GM12878 (cell line): ENCODE measurements around the gene GALNT9. TPM values are rescaled to one million over a fixed set of nuclear protein-coding genes. Genes with fewer than 3 reads are reported as not detected.

Experiments used
- ATAC-seq: fragments of 200-7000 bp; cut with Tn5 transposase; 3 replicates; pipeline ENCODE4 v1.9.1; 2020; ENCODE audit warnings: mild to moderate bottlenecking, moderate library complexity
- BruUV-seq: library from RNA; stranded (reverse); fragments of 400-500 nt; replicated peaks from 2 replicates; lab custom pipeline; 2021; lab: Mats Ljungman, UMichigan
- CTCF ChIA-PET: fragments of 300-600 bp; sonication (Branson Sonifier 250); formaldehyde crosslinking; extraction: SDS; loops from one replicate; lab custom pipeline; 2021; ENCODE audit warnings: inconsistent platforms; lab: Yijun Ruan, JAX
- POLR2A ChIA-PET: fragments of 350-600 bp; formaldehyde crosslinking; extraction: SDS; loops from one replicate; lab custom pipeline; 2021; ENCODE audit warnings: inconsistent platforms; lab: Charles Lee
- RAD21 ChIA-PET: fragments of 300-600 bp; sonication (Branson Sonifier 250); formaldehyde crosslinking; loops from one replicate; lab custom pipeline; 2023; ENCODE audit warnings: antibody characterized with exemption; ENCODE audit not compliant: unreplicated experiment; lab: Charles Lee
- SMC1A ChIA-PET: fragments of 300-600 bp; sonication (Branson Sonifier 250); formaldehyde crosslinking; loops from one replicate; lab custom pipeline; 2023; ENCODE audit not compliant: unreplicated experiment, uncharacterized antibody; lab: Charles Lee
- DNase-seq: peaks from one replicate; pipeline ENCODE4 v3.0.0-alpha.2; 2011; ENCODE audit warnings: low read depth, low spot score
- FAIRE-seq: peaks from 3 replicates; lab custom pipeline; 2011; peaks lifted over from hg19 to GRCh38; lab: Jason Lieb, UNC
- H2AFZ ChIP-seq: 2 replicates; pipeline ENCODE4 v1.6.0; 2011; ENCODE audit warnings: low read depth, low read length, control low read depth; ENCODE audit not compliant: control insufficient read depth
- H3K27ac ChIP-seq: 2 replicates; pipeline ENCODE4 v1.5.1; 2011; ENCODE audit warnings: control low read depth; ENCODE audit not compliant: control insufficient read depth, insufficient read depth
- H3K27me3 ChIP-seq, 2 experiments: replicated peaks in 1 of 2; 2 replicates each; pipeline versions ENCODE4 v1.6.0 to v1.6.1; 2011; ENCODE audit warnings: low read length in 1 of 2; ENCODE audit not compliant: control insufficient read depth in 2 of 2, insufficient read depth in 2 of 2
- H3K36me3 ChIP-seq, 2 experiments: 2 replicates each; pipeline ENCODE4 v1.5.1; 2011; ENCODE audit warnings: low read length in 1 of 2; ENCODE audit not compliant: control insufficient read depth in 2 of 2, insufficient read depth in 2 of 2
- H3K4me1 ChIP-seq: 2 replicates; pipeline ENCODE4 v1.6.1; 2011; ENCODE audit warnings: mild to moderate bottlenecking, low read length, moderate library complexity, mixed read lengths; ENCODE audit not compliant: control insufficient read depth, insufficient read depth
- H3K4me2 ChIP-seq: 2 replicates; pipeline ENCODE4 v1.6.0; 2011; ENCODE audit warnings: control low read depth; ENCODE audit not compliant: control insufficient read depth, insufficient read depth
- H3K4me3 ChIP-seq: fragments of 200-600 bp; sonication (generic); 2 replicates; pipeline ENCODE4 v1.5.1; 2016
- H3K79me2 ChIP-seq: 2 replicates; pipeline ENCODE4 v1.6.0; 2011; ENCODE audit warnings: low read length; ENCODE audit not compliant: control insufficient read depth, insufficient read depth
- H3K9ac ChIP-seq: 2 replicates; pipeline ENCODE4 v1.8.0; 2011; ENCODE audit warnings: low read length, control low read depth, mixed read lengths; ENCODE audit not compliant: control insufficient read depth, insufficient read depth
- H3K9me3 ChIP-seq: replicated peaks from 3 replicates; pipeline ENCODE4 v1.5.1; 2011; ENCODE audit warnings: mild to moderate bottlenecking, low read length; ENCODE audit not compliant: control insufficient read depth, insufficient read depth
- H4K20me1 ChIP-seq: 2 replicates; pipeline ENCODE4 v1.6.0; 2011; ENCODE audit not compliant: control insufficient read depth, insufficient read depth
- CBX3 ChIP-seq: fragments of 200-600 bp; sonication (generic); IDR thresholded peaks from 2 replicates; pipeline ENCODE4 v1.6.1; 2016; ENCODE audit warnings: low read depth, borderline replicate concordance
- HDAC2 ChIP-seq: fragments of 200-600 bp; sonication (generic); IDR thresholded peaks from 2 replicates; pipeline ENCODE4 v1.6.1; 2017
- HDGF ChIP-seq: fragments of 450-650 bp; IDR thresholded peaks from 2 replicates; pipeline ENCODE4 v1.6.1; 2016; ENCODE audit warnings: antibody characterized with exemption
- NBN ChIP-seq: fragments of 450-650 bp; IDR thresholded peaks from 2 replicates; pipeline ENCODE4 v1.6.1; 2016
- NFYB ChIP-seq: IDR thresholded peaks from 2 replicates; pipeline ENCODE4 v1.6.1; 2011; ENCODE audit warnings: low read depth, mild to moderate bottlenecking, low read length, improper control_type of control experiment, moderate library complexity; ENCODE audit not compliant: insufficient read depth
- NRF1 ChIP-seq: conservative IDR thresholded peaks from 2 replicates; pipeline ENCODE4 v1.6.1; 2011; ENCODE audit warnings: mild to moderate bottlenecking, low read depth, low read length, improper control_type of control experiment
- POLR2AphosphoS2 ChIP-seq: IDR thresholded peaks from 2 replicates; pipeline ENCODE4 v1.6.1; 2011; ENCODE audit warnings: low read depth, mild to moderate bottlenecking, low read length, improper control_type of control experiment, moderate library complexity
- RBBP5 ChIP-seq: fragments of 200-600 bp; sonication (generic); conservative IDR thresholded peaks from 2 replicates; pipeline ENCODE4 v1.6.1; 2016
- RCOR1 ChIP-seq: conservative IDR thresholded peaks from 2 replicates; pipeline ENCODE4 v1.6.1; 2012; ENCODE audit warnings: low read depth, low read length, improper control_type of control experiment
- SREBF1 ChIP-seq: IDR thresholded peaks from 2 replicates; pipeline ENCODE4 v1.6.1; 2012; ENCODE audit warnings: mild to moderate bottlenecking, low read length
- SREBF2 ChIP-seq: IDR thresholded peaks from 2 replicates; pipeline ENCODE4 v1.6.1; 2012; ENCODE audit warnings: mild to moderate bottlenecking, low read length
- TARDBP ChIP-seq: IDR thresholded peaks from 2 replicates; pipeline ENCODE4 v1.6.1; 2016; ENCODE audit warnings: borderline replicate concordance
- WRNIP1 ChIP-seq: IDR thresholded peaks from 2 replicates; pipeline ENCODE4 v1.6.1; 2011; ENCODE audit warnings: low read depth, low read length, improper control_type of control experiment, borderline replicate concordance
- YY1 ChIP-seq: IDR thresholded peaks from 2 replicates; pipeline ENCODE4 v1.6.1; 2011; ENCODE audit warnings: low read depth, mild to moderate bottlenecking, low read length
- WGBS: methylation state at CpG from one replicate; pipeline ENCODE4 v1.1.6; 2016; ENCODE audit warnings: low lambda C conversion rate; ENCODE audit not compliant: insufficient replicate concordance, insufficient coverage; ENCODE audit errors: missing lambda C conversion rate; 5-methylcytosine and 5-hydroxymethylcytosine counted together
- in situ Hi-C: fragments of 300-500 bp; cut with MboI; formaldehyde crosslinking; loops from 9 replicates; pipeline ENCODE4 v1.14.3; 2018; ENCODE audit warnings: mixed read lengths
- intact Hi-C: fragments of 100-400 bp; cut with micrococcal nuclease; formaldehyde crosslinking; loops from one replicate; pipeline ENCODE4 v1.14.2; 2022; ENCODE audit not compliant: unreplicated experiment
- polyA plus RNA-seq, 11 experiments: library from polyadenylated mRNA; depleted of rRNA in 4 of 11; unstranded in 6 of 11; stranded (reverse) in 5 of 11; fragments of >200 nt; fragmentation: Nextera tagmentation in 4 of 11; fragmentation: Illumina TruSeq in 1 of 11; extraction: Ambion mirVana in 4 of 11; extraction: Trizol in 1 of 11; gene quantifications; 1 replicate in 1 of 11; 2 replicates in 10 of 11; pipeline versions ENCODE4 v1.2.1 to v1.2.3, GENCODE V29; 2011 to 2016; ENCODE audit warnings: inconsistent platforms in 2 of 11, missing spikeins in 2 of 11, low read depth in 1 of 11
- total RNA-seq, 4 experiments: library from RNA; depleted of rRNA in 3 of 4; stranded (reverse); fragments of >200 nt in 3 of 4; fragmentation: Illumina TruSeq in 1 of 4; extraction: Trizol in 1 of 4; gene quantifications; 2 replicates each; pipeline versions ENCODE4 v1.2.1 to v1.2.3, GENCODE V29; 2013 to 2021
- TF ChIP-seq, protein P1 (sequence below): fragments of 450-650 bp; IDR thresholded peaks from 2 replicates; pipeline ENCODE4 v1.6.1; 2017; ENCODE audit warnings: borderline replicate concordance
- TF ChIP-seq, protein P2 (sequence below): IDR thresholded peaks from 2 replicates; pipeline ENCODE4 v1.6.1; 2011; ENCODE audit warnings: borderline replicate concordance, low read depth, mild to moderate bottlenecking, moderate library complexity, mixed read lengths, low read length; ENCODE audit not compliant: insufficient read depth; ENCODE audit errors: extremely low read length
- TF ChIP-seq, protein P3 (sequence below): fragments of 150-350 bp; IDR thresholded peaks from 2 replicates; pipeline ENCODE4 v1.6.1; 2014; ENCODE audit warnings: mild to moderate bottlenecking, low read depth, low read length

The GALNT9 gene
- total and polyA plus RNA-seq, 10 of the 15 experiments (the other 5 are each of a cell fraction or from before 2014, with no cell fraction given) = 0.04 TPM; not detected in 9

DNA sequence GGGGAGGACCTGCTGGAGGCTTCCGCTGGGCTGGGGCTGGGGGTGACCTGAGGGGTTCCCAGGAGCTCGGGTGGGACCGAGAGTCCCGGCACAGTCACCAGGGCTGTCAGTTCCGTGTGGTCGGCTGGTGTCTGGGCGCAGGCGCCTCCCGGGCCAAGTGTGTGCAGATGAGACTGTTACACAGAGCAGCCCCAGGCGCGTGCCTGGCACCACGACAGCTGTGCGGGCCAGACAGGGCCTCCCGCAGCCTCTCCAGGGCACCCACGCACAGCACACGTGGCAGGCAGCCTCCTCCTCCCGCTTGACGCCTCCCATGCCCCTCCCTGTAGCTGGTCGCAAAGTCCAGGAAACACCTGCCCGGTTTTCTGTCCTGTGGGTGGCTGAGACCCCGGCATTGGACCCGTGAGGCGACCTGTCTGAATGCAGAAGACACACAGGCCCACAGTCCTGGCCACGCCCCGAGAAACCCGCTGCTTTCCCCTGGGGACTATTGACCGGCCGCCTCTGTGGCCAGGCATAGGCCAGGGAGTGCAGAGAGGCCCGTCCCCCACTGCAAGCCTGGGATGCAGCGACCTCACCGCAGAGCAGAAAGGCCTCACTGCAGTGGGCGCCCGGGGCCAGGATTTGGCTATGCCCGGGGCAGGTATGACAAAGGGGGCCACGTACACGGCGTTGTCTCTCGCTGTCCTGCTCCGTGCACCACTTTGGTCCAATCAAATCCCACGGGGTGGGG is 12.1 kb upstream of the GALNT9 start (continued):
- no peak for TF ChIP-seq HDGF
- no peak for TF ChIP-seq NFYB
- TF ChIP-seq RBBP5 = no peak
- TF ChIP-seq SREBF2 = no peak
- no peak for TF ChIP-seq TARDBP
- no peak for TF ChIP-seq RCOR1
- TF ChIP-seq, protein P1, sequence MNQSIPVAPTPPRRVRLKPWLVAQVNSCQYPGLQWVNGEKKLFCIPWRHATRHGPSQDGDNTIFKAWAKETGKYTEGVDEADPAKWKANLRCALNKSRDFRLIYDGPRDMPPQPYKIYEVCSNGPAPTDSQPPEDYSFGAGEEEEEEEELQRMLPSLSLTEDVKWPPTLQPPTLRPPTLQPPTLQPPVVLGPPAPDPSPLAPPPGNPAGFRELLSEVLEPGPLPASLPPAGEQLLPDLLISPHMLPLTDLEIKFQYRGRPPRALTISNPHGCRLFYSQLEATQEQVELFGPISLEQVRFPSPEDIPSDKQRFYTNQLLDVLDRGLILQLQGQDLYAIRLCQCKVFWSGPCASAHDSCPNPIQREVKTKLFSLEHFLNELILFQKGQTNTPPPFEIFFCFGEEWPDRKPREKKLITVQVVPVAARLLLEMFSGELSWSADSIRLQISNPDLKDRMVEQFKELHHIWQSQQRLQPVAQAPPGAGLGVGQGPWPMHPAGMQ = no peak

DNA sequence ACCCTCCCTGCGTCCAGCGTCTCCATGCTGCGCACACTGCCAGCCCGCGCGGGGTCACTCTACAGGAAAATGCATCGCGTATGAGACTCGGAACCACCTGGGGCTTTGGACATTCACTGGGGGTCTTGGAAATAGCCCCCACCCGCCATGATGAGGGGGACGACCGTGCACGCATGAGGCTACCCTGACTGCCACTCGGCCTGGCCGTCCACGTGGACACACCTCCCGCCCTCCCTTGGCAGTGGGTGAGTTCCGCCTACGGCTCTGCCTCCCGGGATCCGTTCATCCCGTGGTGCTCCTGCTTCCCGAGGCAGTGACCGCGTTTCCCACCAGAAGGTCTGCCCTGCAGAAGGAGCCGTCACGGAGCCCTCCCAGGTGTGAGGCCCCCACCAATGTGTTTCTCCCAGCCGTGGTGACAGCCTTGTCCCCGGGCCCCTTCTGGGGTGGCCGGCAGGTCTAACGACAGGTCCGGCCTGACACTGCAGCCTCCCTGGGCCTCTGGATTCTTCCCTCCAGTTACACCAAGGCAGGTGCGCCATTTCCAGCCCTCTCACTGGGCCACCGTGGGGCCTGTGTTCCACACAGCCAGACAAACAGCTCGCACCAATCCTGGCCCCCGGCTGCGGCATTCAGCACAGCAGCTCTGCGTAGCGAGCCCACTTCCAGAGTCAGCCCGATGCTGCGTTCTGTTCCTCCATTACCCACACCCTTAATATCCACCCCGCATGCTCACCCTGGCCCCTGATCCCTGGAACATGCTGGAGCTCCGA is 11.1 kb upstream of the GALNT9 start:
- no peaks in the 10 kb centered on the region; the same call in 2 of the 3 replicates for H3K9me3 ChIP-seq
- ATAC-seq = no peak
- H3K9ac ChIP-seq = no peak overlapping the region
- no peaks in the 10 kb centered on the region for H3K36me3 ChIP-seq
- H3K27me3 ChIP-seq = no peaks in the 10 kb centered on the region
- no peaks in the 10 kb centered on the region for H3K4me1 ChIP-seq
- CTCF ChIA-PET = no interaction called here
- H3K79me2 ChIP-seq = no peaks in the 10 kb centered on the region
- H4K20me1 ChIP-seq = no peaks in the 10 kb centered on the region
- no peak overlapping the region for H3K4me3 ChIP-seq
- H3K4me2 ChIP-seq = no peak overlapping the region
- RAD21 ChIA-PET = no interaction called here
- POLR2A ChIA-PET = no interaction called here
- WGBS = 59% methylated on average over 40 of the region's 43 CpGs
- no peak for FAIRE-seq
- H3K27ac ChIP-seq = no peak overlapping the region
- DNase-seq = no peak
- in situ Hi-C loops (no loop called here), intact Hi-C loops (no loop called here)
- SMC1A ChIA-PET = interaction anchor here (0.5 kb wide), 1 partner anchor 47 kb away, joined by 3 read pairs; no protein-coding TSS in a partner anchor
- BruUV-seq = no TSS peak
- no peak overlapping the region for H2AFZ ChIP-seq
- TF ChIP-seq, protein P2, sequence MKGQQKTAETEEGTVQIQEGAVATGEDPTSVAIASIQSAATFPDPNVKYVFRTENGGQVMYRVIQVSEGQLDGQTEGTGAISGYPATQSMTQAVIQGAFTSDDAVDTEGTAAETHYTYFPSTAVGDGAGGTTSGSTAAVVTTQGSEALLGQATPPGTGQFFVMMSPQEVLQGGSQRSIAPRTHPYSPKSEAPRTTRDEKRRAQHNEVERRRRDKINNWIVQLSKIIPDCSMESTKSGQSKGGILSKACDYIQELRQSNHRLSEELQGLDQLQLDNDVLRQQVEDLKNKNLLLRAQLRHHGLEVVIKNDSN = no peak
- no peak for TF ChIP-seq NRF1
- TF ChIP-seq WRNIP1 = no peak
- no peak for TF ChIP-seq POLR2AphosphoS2
- no peak for TF ChIP-seq HDAC2
- TF ChIP-seq CBX3 = no peak
- TF ChIP-seq SREBF1 = no peak
- TF ChIP-seq, protein P3, sequence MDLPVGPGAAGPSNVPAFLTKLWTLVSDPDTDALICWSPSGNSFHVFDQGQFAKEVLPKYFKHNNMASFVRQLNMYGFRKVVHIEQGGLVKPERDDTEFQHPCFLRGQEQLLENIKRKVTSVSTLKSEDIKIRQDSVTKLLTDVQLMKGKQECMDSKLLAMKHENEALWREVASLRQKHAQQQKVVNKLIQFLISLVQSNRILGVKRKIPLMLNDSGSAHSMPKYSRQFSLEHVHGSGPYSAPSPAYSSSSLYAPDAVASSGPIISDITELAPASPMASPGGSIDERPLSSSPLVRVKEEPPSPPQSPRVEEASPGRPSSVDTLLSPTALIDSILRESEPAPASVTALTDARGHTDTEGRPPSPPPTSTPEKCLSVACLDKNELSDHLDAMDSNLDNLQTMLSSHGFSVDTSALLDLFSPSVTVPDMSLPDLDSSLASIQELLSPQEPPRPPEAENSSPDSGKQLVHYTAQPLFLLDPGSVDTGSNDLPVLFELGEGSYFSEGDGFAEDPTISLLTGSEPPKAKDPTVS = no peak
- TF ChIP-seq YY1 = no peak
- no peak for TF ChIP-seq NBN
